HL-60 (cell line): ENCODE data around the gene SSRP1.
A peak's percentile ranks its signal among the peaks of the same experiment; 100 is the strongest.
"Not testable (repeated sequence)": the region's sequence is repeated elsewhere in the genome, so short reads cannot be mapped to it uniquely, and the experiment has no call there.

Experiments
- DNase-seq, 2 experiments: peaks; one replicate each; pipeline ENCODE4 v3.0.0-alpha.2; 2010 to 2020; ENCODE audit warnings: low read depth in 1 of 2, low spot score in 1 of 2
- H3K27ac ChIP-seq: fragments of 250-450 bp; sonication (Bioruptor Pico); replicated peaks from 2 replicates; pipeline ENCODE4 v1.5.1; 2020; ENCODE audit warnings: mild to moderate bottlenecking, moderate library complexity
- H3K27me3 ChIP-seq: fragments of 250-450 bp; sonication (Bioruptor Pico); 2 replicates; pipeline ENCODE4 v1.5.1; 2021; ENCODE audit warnings: mild to moderate bottlenecking, moderate library complexity; ENCODE audit not compliant: insufficient read depth, poor library complexity, severe bottlenecking
- H3K4me3 ChIP-seq: replicated peaks from 2 replicates; pipeline ENCODE4 v1.5.1; 2011; ENCODE audit warnings: mild to moderate bottlenecking, control low read depth, low read length; ENCODE audit not compliant: insufficient read depth
- GABPA ChIP-seq: IDR thresholded peaks from 2 replicates; pipeline ENCODE4 v1.6.1; 2012; ENCODE audit warnings: low read depth
- POLR2AphosphoS5 ChIP-seq: IDR thresholded peaks from 2 replicates; pipeline ENCODE4 v1.6.1; 2012; ENCODE audit warnings: low read depth
- SPI1 ChIP-seq: IDR thresholded peaks from 2 replicates; pipeline ENCODE4 v1.6.1; 2012; ENCODE audit warnings: low read depth, mild to moderate bottlenecking, borderline replicate concordance
- TF ChIP-seq, protein P1 (sequence below): IDR thresholded peaks from 2 replicates; pipeline ENCODE4 v1.6.1; 2012; ENCODE audit warnings: low read depth; ENCODE audit not compliant: insufficient replicate concordance
- TF ChIP-seq, protein P2 (sequence below): IDR thresholded peaks from one replicate; pipeline ENCODE4 v1.5.1; 2011; ENCODE audit warnings: low read length, control low read depth, inconsistent platforms; ENCODE audit not compliant: insufficient read depth

The SSRP1 gene

DNA sequence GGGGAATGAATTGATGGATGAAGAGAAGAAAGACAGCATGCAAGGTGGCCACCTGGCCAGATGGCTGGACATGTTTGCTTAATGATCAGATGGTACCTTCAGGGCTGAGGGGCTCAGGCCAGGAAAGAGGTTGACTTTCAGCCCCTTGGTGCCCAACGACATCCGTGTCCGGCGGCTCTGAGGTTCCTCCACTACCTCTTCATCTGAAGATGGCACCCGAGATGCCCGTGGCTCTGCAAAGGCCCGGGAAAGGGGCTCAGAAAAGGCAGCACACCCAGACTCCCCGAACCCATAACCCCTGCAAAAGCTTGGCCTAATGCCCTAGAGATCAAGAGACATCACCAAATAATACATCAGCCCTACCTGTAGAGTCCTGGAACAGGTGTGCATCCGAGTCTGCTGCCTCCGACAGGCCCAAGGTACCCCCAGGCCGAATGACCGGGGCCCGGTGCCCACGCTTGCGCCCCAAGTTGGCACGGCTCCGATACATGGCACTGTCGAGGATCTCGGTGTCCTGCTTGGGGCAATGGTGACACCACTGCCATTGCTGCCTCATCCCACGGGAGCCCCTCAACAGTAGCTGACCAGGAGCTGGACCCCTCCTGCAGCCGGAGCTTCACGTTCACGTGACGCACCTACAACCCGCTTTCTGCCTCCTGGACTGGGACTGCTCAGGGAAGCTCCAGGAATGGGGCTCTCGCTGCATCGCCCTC, 33.8 kb downstream of the SSRP1 start:
- TF ChIP-seq, protein P1, sequence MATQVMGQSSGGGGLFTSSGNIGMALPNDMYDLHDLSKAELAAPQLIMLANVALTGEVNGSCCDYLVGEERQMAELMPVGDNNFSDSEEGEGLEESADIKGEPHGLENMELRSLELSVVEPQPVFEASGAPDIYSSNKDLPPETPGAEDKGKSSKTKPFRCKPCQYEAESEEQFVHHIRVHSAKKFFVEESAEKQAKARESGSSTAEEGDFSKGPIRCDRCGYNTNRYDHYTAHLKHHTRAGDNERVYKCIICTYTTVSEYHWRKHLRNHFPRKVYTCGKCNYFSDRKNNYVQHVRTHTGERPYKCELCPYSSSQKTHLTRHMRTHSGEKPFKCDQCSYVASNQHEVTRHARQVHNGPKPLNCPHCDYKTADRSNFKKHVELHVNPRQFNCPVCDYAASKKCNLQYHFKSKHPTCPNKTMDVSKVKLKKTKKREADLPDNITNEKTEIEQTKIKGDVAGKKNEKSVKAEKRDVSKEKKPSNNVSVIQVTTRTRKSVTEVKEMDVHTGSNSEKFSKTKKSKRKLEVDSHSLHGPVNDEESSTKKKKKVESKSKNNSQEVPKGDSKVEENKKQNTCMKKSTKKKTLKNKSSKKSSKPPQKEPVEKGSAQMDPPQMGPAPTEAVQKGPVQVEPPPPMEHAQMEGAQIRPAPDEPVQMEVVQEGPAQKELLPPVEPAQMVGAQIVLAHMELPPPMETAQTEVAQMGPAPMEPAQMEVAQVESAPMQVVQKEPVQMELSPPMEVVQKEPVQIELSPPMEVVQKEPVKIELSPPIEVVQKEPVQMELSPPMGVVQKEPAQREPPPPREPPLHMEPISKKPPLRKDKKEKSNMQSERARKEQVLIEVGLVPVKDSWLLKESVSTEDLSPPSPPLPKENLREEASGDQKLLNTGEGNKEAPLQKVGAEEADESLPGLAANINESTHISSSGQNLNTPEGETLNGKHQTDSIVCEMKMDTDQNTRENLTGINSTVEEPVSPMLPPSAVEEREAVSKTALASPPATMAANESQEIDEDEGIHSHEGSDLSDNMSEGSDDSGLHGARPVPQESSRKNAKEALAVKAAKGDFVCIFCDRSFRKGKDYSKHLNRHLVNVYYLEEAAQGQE = no peak
- TF ChIP-seq GABPA (no peak), SPI1 (no peak), POLR2AphosphoS5 (no peak)
- TF ChIP-seq, protein P2, sequence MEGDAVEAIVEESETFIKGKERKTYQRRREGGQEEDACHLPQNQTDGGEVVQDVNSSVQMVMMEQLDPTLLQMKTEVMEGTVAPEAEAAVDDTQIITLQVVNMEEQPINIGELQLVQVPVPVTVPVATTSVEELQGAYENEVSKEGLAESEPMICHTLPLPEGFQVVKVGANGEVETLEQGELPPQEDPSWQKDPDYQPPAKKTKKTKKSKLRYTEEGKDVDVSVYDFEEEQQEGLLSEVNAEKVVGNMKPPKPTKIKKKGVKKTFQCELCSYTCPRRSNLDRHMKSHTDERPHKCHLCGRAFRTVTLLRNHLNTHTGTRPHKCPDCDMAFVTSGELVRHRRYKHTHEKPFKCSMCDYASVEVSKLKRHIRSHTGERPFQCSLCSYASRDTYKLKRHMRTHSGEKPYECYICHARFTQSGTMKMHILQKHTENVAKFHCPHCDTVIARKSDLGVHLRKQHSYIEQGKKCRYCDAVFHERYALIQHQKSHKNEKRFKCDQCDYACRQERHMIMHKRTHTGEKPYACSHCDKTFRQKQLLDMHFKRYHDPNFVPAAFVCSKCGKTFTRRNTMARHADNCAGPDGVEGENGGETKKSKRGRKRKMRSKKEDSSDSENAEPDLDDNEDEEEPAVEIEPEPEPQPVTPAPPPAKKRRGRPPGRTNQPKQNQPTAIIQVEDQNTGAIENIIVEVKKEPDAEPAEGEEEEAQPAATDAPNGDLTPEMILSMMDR = no peak
- Histone ChIP-seq H3K27ac (no peak overlapping the region), H3K27me3 (no peaks in the 10 kb centered on the region), H3K4me3 (no peak overlapping the region)
- DNase-seq = no peak

DNA sequence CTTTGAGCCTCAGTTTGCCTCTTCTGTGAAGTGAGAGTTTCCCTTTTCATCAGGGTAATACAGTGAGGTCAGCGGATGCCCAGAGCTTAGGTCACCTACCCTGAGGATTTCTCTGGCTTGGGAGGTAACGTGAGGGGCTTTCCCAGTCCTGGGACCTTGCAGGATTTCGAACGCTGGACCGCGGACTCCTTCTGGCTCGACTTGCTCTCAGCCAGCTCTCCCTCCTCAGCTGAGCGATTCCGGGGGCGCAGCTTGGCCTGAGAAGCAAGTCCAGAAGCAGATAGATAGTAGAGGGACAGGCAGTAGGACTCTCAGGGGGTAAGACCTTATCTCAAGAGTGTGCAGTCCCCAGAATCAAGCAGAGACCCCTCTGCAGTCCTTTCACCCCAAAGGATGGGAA, 34.9 kb downstream of the SSRP1 start:
- H3K4me3 ChIP-seq = no peak overlapping the region
- no peak overlapping the region for H3K27ac ChIP-seq
- DNase-seq = no peak
- TF ChIP-seq SPI1 (no peak), GABPA (no peak), POLR2AphosphoS5 (no peak)
- TF ChIP-seq, protein P1 = no peak
- TF ChIP-seq, protein P2 = no peak
- H3K27me3 ChIP-seq = no peaks in the 10 kb centered on the region

DNA sequence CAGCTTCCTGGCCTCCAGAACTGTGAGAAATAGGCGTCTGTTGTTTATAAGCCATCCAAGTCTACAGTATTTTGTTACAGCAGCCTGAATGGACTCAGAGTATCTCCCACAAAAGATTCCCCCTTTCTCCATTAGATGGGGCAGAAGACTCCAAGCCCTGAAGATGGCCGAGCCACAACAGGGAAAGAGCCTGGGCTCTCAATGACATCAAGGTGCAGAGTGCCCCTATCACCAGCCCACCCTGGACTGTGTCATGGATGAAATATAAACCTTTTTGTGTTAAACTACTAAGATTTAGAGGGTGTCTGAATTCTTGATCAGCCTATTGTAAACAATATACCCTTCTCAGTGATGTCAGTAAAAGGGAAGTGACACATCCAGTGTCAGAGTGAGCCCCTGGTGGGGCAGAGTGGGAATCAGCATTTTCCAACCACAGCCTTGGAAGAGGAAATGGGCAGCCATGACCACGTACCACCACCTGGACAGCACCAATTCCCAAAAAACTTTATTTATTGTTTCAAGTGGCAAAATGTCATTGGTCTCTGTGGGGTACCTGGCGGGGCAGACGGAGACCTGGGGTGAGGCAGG, 36.4 kb downstream of the SSRP1 start:
- no peaks in the 10 kb centered on the region for H3K27me3 ChIP-seq
- H3K4me3 ChIP-seq = no peak overlapping the region
- no peak for DNase-seq
- TF ChIP-seq SPI1 (peak; percentile 22; the same call in 1 of the 2 replicates), GABPA (no peak)
- no peak overlapping the region for H3K27ac ChIP-seq

DNA sequence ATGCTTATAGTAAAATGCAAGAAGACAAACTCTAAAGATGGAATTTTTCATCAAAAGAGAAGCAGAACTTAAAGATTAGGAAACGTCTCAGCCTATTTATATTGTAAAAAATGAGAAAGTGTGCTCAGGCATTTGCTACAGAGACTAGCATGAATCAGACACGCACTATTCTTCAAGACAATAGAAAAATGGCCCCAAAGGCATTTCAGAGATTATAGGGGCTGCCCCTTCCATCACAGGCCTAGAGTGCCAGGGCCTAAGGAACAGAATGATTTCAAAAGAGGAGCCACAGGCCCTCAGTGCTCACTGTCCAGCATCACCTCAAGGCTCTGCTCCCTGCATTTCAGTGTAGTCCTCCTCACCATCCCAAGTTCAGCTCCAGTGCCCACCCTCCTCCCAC, 38.5 kb downstream of the SSRP1 start:
- TF ChIP-seq SPI1 (no peak), POLR2AphosphoS5 (no peak), GABPA (no peak)
- TF ChIP-seq, protein P2 = no peak
- TF ChIP-seq, protein P1 = no peak
- Histone ChIP-seq H3K27ac (no peak overlapping the region), H3K27me3 (no peaks in the 10 kb centered on the region), H3K4me3 (no peak overlapping the region)
- no peak for DNase-seq

DNA sequence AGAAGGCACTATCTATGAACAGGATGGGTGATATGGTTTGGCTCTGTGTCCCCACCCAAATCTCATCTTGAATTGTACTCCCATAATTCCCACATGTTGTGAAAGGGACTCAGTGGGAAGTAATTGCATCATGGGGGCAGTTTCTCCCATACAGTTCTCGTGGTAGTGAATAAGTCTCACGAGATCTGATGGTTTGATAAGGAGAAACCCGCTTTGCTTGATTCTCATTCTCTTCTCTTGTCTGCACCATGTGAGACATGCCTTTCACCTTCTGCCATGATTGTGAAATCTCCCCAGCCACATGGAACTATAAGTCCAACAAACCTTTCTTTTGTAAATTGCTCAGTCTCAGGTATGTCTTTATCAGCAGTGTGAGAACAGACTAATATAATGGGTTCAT, 39.5 kb downstream of the SSRP1 start:
- DNase-seq, H3K27ac ChIP-seq, H3K27me3 ChIP-seq, H3K4me3 ChIP-seq: not testable (repeated sequence)
